Colonic mucosa (tissue), 4 donors: ENCODE measurements around the gene PIK3AP1. TPM values are rescaled to one million over a fixed set of nuclear protein-coding genes. Genes with fewer than 3 reads are reported as not detected.

Source experiments
- DNase-seq: peaks from one replicate; pipeline ENCODE4 v3.0.0-alpha.2; 2020
- H3K27ac ChIP-seq: fragments of 200-600 bp; one replicate; pipeline ENCODE4 v1.8.0; 2021
- H3K27me3 ChIP-seq: fragments of 200-600 bp; one replicate; pipeline ENCODE4 v1.8.0; 2021
- H3K36me3 ChIP-seq: fragments of 200-600 bp; one replicate; pipeline ENCODE4 v1.8.0; 2021
- H3K4me1 ChIP-seq: fragments of 200-600 bp; one replicate; pipeline ENCODE4 v1.8.0; 2021; ENCODE audit warnings: mild to moderate bottlenecking
- H3K4me3 ChIP-seq: fragments of 200-600 bp; one replicate; pipeline ENCODE4 v1.8.0; 2021
- H3K9ac ChIP-seq, 2 donors: one replicate each; pipeline ENCODE4 v1.7.0; 2013; ENCODE audit warnings: control low read depth in 2 of 2, low read depth in 2 of 2, low read length in 2 of 2
- H3K9me3 ChIP-seq: fragments of 200-600 bp; one replicate; pipeline ENCODE4 v1.8.0; 2021
- intact Hi-C: fragments of 100-400 bp; cut with DNase I; formaldehyde crosslinking; loops from one replicate; pipeline ENCODE4 v1.14.1; 2022
- total RNA-seq, 2 donors: library from RNA; stranded (reverse); fragmentation: NEBNext Ultra II Directional in 1 of 2; extraction: Animal tissue kit (Norgen Biotek cat#: 25700) in 1 of 2; gene quantifications; one replicate each; pipeline ENCODE4 v1.2.1, GENCODE V29; 2021
- TF ChIP-seq, protein P1 (sequence below): fragments of 200-600 bp; IDR thresholded peaks from one replicate; pipeline ENCODE4 v1.8.0; 2022; ENCODE audit warnings: antibody characterized with exemption, mild to moderate bottlenecking
- donor health status: healthy.
- donor health status: DM: no; HTN: no; CAD: no.
- donor health status: DM: no; HTN: no; CAD: no.

Gene PIK3AP1
- total RNA-seq, 2 donors from 2014 or later = 10.9 to 12.4 TPM

DNA sequence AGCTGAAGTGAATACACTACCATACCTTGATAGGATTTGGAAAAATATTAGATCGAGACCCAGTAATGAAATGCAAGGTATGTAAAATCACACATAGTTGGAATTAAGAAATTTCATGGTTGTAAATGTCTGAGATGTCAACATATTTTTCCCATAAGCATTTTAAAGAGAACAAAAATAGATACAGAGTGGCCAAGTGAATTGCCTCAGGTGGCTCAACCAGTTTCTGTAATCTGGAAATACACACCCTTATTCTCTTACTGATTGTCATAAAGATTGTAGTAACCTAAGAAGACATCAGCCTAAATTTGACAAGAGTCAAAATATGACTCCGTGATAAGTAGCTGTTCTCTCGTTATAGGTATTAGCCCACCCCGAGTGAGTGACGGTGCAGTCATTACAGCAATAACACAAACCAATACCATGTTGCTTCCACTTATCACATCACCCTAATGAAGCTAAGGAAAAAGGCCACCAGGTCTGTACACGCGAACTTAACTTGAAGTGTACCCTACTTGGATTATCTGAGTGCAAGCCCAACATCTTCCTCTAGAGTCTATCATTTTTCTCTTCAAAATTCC, 23.4 kb downstream of the PIK3AP1 start:
- no peak overlapping the region for H3K27ac ChIP-seq

DNA sequence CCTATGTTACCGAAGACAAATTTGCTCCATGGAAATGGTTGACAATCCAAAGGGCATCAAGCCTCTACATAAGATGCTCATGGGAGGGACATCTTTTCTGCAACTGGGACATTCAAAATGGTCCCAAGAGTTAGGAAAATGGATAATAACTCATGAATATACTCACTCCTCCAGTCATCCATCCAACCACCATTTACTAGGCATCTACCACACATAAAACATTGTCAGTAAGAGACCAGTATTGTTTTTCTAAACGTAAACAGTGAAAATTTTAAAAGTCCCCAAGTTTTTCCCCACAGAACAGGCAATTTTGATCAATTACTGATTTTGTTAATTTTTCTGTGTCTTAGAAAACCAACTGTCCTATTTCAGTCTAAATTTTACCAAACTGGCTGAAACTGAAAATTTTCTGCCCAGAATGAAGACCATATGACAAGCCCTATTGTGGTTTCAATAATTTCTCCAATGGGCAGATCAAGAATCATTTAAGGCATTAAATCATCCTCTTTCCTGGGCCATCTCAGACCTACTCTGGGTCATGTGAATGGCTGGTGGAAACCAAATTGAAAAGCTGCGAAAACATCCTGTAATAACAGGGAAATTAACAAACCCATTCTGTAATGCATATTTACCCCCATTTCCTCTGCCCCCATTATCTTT, 24.2 kb downstream of the PIK3AP1 start:
- no peak for DNase-seq
- Histone ChIP-seq H3K27ac (no peak overlapping the region), H3K27me3 (no peaks in the 10 kb centered on the region), H3K36me3 (no peaks in the 10 kb centered on the region), H3K9me3 (no peaks in the 10 kb centered on the region), H3K4me3 (no peak overlapping the region), H3K4me1 (no peaks in the 10 kb centered on the region), H3K9ac (no peak overlapping the region)
- TF ChIP-seq, protein P1, sequence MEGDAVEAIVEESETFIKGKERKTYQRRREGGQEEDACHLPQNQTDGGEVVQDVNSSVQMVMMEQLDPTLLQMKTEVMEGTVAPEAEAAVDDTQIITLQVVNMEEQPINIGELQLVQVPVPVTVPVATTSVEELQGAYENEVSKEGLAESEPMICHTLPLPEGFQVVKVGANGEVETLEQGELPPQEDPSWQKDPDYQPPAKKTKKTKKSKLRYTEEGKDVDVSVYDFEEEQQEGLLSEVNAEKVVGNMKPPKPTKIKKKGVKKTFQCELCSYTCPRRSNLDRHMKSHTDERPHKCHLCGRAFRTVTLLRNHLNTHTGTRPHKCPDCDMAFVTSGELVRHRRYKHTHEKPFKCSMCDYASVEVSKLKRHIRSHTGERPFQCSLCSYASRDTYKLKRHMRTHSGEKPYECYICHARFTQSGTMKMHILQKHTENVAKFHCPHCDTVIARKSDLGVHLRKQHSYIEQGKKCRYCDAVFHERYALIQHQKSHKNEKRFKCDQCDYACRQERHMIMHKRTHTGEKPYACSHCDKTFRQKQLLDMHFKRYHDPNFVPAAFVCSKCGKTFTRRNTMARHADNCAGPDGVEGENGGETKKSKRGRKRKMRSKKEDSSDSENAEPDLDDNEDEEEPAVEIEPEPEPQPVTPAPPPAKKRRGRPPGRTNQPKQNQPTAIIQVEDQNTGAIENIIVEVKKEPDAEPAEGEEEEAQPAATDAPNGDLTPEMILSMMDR = no peak
- intact Hi-C loops = no loop called here

More for the DNA sequence above, 23.4 kb downstream of the PIK3AP1 start:
- Histone ChIP-seq H3K4me3 (no peak overlapping the region), H3K36me3 (no peaks in the 10 kb centered on the region), H3K4me1 (no peaks in the 10 kb centered on the region), H3K27me3 (no peaks in the 10 kb centered on the region), H3K9me3 (no peaks in the 10 kb centered on the region), H3K9ac (no peak overlapping the region)
- DNase-seq = no peak
- intact Hi-C loops = no loop called here
- TF ChIP-seq, protein P1 = no peak

DNA sequence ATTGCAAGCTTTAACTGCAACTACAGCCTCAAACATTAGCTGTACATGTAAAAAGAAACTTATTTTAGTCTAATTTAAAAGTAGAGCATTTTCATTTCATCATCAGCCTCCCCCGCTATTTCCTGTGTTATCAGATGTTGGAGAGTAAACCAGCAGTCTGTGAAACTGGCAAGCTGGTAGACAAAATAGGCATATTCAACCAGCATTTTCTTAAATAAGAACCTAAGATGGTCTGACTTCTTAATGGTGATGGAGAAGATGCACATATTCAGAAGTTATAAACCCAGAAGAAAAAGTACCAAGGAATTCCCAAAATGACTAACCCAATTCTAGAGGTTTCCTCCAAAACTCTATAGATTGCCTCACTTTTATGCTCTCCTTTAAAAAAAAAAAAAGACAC, 24.9 kb downstream of the PIK3AP1 start:
- H3K9me3 ChIP-seq = no peaks in the 10 kb centered on the region
- DNase-seq = no peak
- TF ChIP-seq, protein P1 = no peak
- H3K4me3 ChIP-seq = no peak overlapping the region
- no peak overlapping the region for H3K9ac ChIP-seq
- H3K36me3 ChIP-seq = no peaks in the 10 kb centered on the region
- no peaks in the 10 kb centered on the region for H3K27me3 ChIP-seq
- no peaks in the 10 kb centered on the region for H3K4me1 ChIP-seq
- intact Hi-C loops = no loop called here
- H3K27ac ChIP-seq = no peak overlapping the region

DNA sequence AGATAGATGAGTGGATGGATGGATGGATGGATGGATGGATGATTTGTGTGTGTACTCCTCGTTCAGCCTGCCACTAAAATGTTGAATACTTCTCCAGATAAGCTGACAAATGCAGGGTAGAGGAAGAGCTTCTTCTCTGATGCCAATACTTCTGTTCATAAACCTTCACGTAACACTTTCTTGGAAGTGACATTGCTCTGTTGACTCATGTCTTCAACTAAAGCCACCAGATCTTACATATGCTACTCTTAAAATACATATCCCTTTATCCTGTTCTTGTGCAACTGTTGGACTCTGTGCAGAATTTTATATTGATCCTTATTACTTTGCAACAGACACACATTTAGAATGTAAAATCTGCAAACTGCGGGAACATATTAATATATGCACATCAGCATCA, 26.9 kb downstream of the PIK3AP1 start:
- intact Hi-C loops = no loop called here

DNA sequence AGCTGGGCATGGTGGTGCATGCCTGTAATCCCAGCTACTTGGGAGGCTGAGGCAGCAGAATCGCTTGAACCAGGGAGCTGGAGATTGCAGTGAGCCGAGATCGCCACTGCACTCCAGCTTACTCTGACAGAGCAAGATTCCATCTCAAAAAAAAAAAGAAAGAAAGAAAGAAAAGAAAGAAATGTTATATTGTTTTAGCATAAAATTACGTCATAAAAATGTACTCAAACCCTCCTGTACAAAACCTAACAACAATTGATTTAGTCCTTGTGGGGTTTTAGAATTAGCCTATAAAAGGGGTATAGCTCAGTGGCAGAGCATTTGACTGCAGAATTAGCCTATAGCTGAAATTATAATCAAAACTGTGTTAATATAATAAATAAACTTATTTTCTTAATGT, 27.9 kb downstream of the PIK3AP1 start:
- Histone ChIP-seq H3K9me3 (no peaks in the 10 kb centered on the region), H3K27me3 (no peaks in the 10 kb centered on the region), H3K9ac (no peak overlapping the region), H3K4me3 (no peak overlapping the region), H3K36me3 (no peaks in the 10 kb centered on the region), H3K4me1 (no peaks in the 10 kb centered on the region), H3K27ac (no peak overlapping the region)
- TF ChIP-seq, protein P1 = no peak
- intact Hi-C loops = no loop called here
- no peak for DNase-seq

More for the DNA sequence above, 26.9 kb downstream of the PIK3AP1 start:
- Histone ChIP-seq H3K9ac (no peak overlapping the region), H3K4me3 (no peak overlapping the region), H3K4me1 (no peaks in the 10 kb centered on the region), H3K36me3 (no peaks in the 10 kb centered on the region), H3K27ac (no peak overlapping the region), H3K27me3 (no peaks in the 10 kb centered on the region), H3K9me3 (no peaks in the 10 kb centered on the region)
- TF ChIP-seq, protein P1 = no peak
- no peak for DNase-seq
